IgD-negative memory B cell (primary cell): Measurements from ENCODE around the gene NES. TPM values are rescaled to one million over a fixed set of nuclear protein-coding genes. Genes with fewer than 3 reads are reported as not detected.

Source experiments
- H3K27ac Mint-ChIP-seq, 3 donors: one replicate each; pipeline ENCODE4 v1.8.0; 2020 to 2022; ENCODE audit warnings: mild to moderate bottlenecking in 3 of 3, mixed read lengths in 3 of 3, moderate library complexity in 1 of 3
- H3K27me3 Mint-ChIP-seq: one replicate; pipeline ENCODE4 v1.8.0; 2021; ENCODE audit warnings: mixed read lengths
- H3K36me3 Mint-ChIP-seq: one replicate; pipeline ENCODE4 v1.8.0; 2020; ENCODE audit warnings: mild to moderate bottlenecking, mixed read lengths
- H3K4me1 Mint-ChIP-seq, 3 donors: one replicate each; pipeline ENCODE4 v1.8.0; 2020 to 2022; ENCODE audit warnings: mixed read lengths in 3 of 3, mild to moderate bottlenecking in 1 of 3
- H3K4me3 Mint-ChIP-seq, 4 donors: one replicate each; pipeline ENCODE4 v1.8.0; 2020 to 2022; ENCODE audit warnings: mild to moderate bottlenecking in 4 of 4, mixed read lengths in 4 of 4, moderate library complexity in 3 of 4
- H3K9me3 Mint-ChIP-seq, 3 donors: one replicate each; pipeline ENCODE4 v1.8.0; 2020 to 2021; ENCODE audit warnings: mixed read lengths in 3 of 3, mild to moderate bottlenecking in 1 of 3
- polyA plus RNA-seq: library from polyadenylated mRNA; unstranded; fragments of 300-500 nt; fragmentation: Illumina TruSeq; gene quantifications from one replicate; pipeline ENCODE4 v1.2.3, GENCODE V29; 2021

Gene NES
- polyA plus RNA-seq, 1 donor from 2014 or later = not detected

- Mint-ChIP-seq H3K27me3 (peaks cover 58% of the 10 kb centered on the region), H3K9me3 (no peaks in the 10 kb centered on the region), H3K36me3 (no peaks in the 10 kb centered on the region), H3K27ac (no peak overlapping the region), H3K4me3 (peak overlapping the region in 1 of 4 donors; percentile 13), H3K4me1 (peaks cover 10 to 22% (median 11%) of the 10 kb centered on the region in 3 donors)
Observed at GRCh38 chr1:156680056-156680455, 2.8 kb upstream of the NES start.

GRCh38 chr1:156677616-156678596 lies 699 bp upstream of the NES start:
- H3K4me3 Mint-ChIP-seq = peak overlapping the region; percentile 26 to 87 (median 60)
- peak overlapping the region in 2 of 3 donors; percentile 87 to 89 for H3K27ac Mint-ChIP-seq
- peaks cover 48% of the 10 kb centered on the region for H3K27me3 Mint-ChIP-seq
- no peaks in the 10 kb centered on the region for H3K36me3 Mint-ChIP-seq
- H3K9me3 Mint-ChIP-seq = no peaks in the 10 kb centered on the region
- peaks cover 4 to 17% (median 11%) of the 10 kb centered on the region in 3 donors for H3K4me1 Mint-ChIP-seq

GRCh38 chr1:156676114-156676819 lies 940 bp downstream of the NES start:
- Mint-ChIP-seq H3K27ac (no peak overlapping the region), H3K4me3 (no peak overlapping the region), H3K27me3 (peaks cover 47% of the 10 kb centered on the region), H3K9me3 (no peaks in the 10 kb centered on the region), H3K4me1 (peaks cover 4 to 18% (median 10%) of the 10 kb centered on the region in 3 donors), H3K36me3 (peaks cover 5% of the 10 kb centered on the region)

GRCh38 chr1:156675210-156676113 lies 1.7 kb downstream of the NES start:
- H3K27me3 Mint-ChIP-seq = peaks cover 45% of the 10 kb centered on the region
- H3K36me3 Mint-ChIP-seq = peaks cover 8% of the 10 kb centered on the region
- peak overlapping the region in 1 of 4 donors; percentile 3 for H3K4me3 Mint-ChIP-seq
- no peaks in the 10 kb centered on the region for H3K9me3 Mint-ChIP-seq
- peaks cover 4 to 19% (median 10%) of the 10 kb centered on the region in 3 donors for H3K4me1 Mint-ChIP-seq
- no peak overlapping the region for H3K27ac Mint-ChIP-seq

- Mint-ChIP-seq H3K27ac (no peak overlapping the region), H3K4me1 (peaks cover 4 to 19% (median 10%) of the 10 kb centered on the region in 3 donors), H3K4me3 (no peak overlapping the region), H3K27me3 (peaks cover 28% of the 10 kb centered on the region), H3K9me3 (no peaks in the 10 kb centered on the region), H3K36me3 (peaks cover 8% of the 10 kb centered on the region)
Observed at GRCh38 chr1:156673387-156674121, 3.7 kb downstream of the NES start.

GRCh38 chr1:156671804-156672203 lies 5.4 kb downstream of the NES start:
- no peak overlapping the region for H3K27ac Mint-ChIP-seq
- H3K36me3 Mint-ChIP-seq = peaks cover 8% of the 10 kb centered on the region
- H3K27me3 Mint-ChIP-seq = peaks cover 14% of the 10 kb centered on the region
- peaks cover 2 to 11% (median 3%) of the 10 kb centered on the region in 3 donors for H3K4me1 Mint-ChIP-seq
- no peaks in the 10 kb centered on the region for H3K9me3 Mint-ChIP-seq
- no peak overlapping the region for H3K4me3 Mint-ChIP-seq

GRCh38 chr1:156670791-156671190 lies 6.4 kb downstream of the NES start:
- Mint-ChIP-seq H3K36me3 (peaks cover 8% of the 10 kb centered on the region), H3K4me1 (peaks cover 6 to 12% (median 8%) of the 10 kb centered on the region in 3 donors), H3K4me3 (peak overlapping the region in 1 of 4 donors; percentile 52), H3K9me3 (no peaks in the 10 kb centered on the region), H3K27ac (no peak overlapping the region), H3K27me3 (peaks cover 10% of the 10 kb centered on the region)

- H3K4me1 Mint-ChIP-seq = peaks cover 11 to 17% (median 13%) of the 10 kb centered on the region in 3 donors
Observed at GRCh38 chr1:156670359-156670758, 6.8 kb downstream of the NES start.

GRCh38 chr1:156669794-156670193 lies 7.4 kb downstream of the NES start:
- H3K4me1 Mint-ChIP-seq = peaks cover 14 to 19% (median 17%) of the 10 kb centered on the region in 3 donors
- H3K36me3 Mint-ChIP-seq = peaks cover 8% of the 10 kb centered on the region
- H3K27me3 Mint-ChIP-seq = peaks cover 6% of the 10 kb centered on the region
- H3K4me3 Mint-ChIP-seq = no peak overlapping the region
- H3K9me3 Mint-ChIP-seq = no peaks in the 10 kb centered on the region
- no peak overlapping the region for H3K27ac Mint-ChIP-seq

More at GRCh38 chr1:156670359-156670758, 6.8 kb downstream of the NES start:
- Mint-ChIP-seq H3K9me3 (no peaks in the 10 kb centered on the region), H3K36me3 (peaks cover 8% of the 10 kb centered on the region), H3K27me3 (peaks cover 7% of the 10 kb centered on the region), H3K27ac (no peak overlapping the region), H3K4me3 (no peak overlapping the region)

- Mint-ChIP-seq H3K36me3 (peaks cover 8% of the 10 kb centered on the region), H3K27me3 (peaks cover 6% of the 10 kb centered on the region), H3K27ac (no peak overlapping the region), H3K4me3 (no peak overlapping the region), H3K9me3 (no peaks in the 10 kb centered on the region), H3K4me1 (peaks cover 22 to 25% (median 23%) of the 10 kb centered on the region in 3 donors)
Observed at GRCh38 chr1:156668801-156669637, 8.2 kb downstream of the NES start.

- H3K27ac Mint-ChIP-seq = no peak overlapping the region
Observed at GRCh38 chr1:156667968-156668709, 9.1 kb downstream of the NES start.

GRCh38 chr1:156667610-156667967 lies 9.6 kb downstream of the NES start:
- Mint-ChIP-seq H3K27me3 (peaks cover 6% of the 10 kb centered on the region), H3K36me3 (peaks cover 8% of the 10 kb centered on the region), H3K9me3 (no peaks in the 10 kb centered on the region)

More at GRCh38 chr1:156667968-156668709, 9.1 kb downstream of the NES start:
- Mint-ChIP-seq H3K4me1 (peaks cover 25 to 32% (median 25%) of the 10 kb centered on the region in 3 donors), H3K36me3 (peaks cover 8% of the 10 kb centered on the region), H3K4me3 (no peak overlapping the region), H3K27me3 (peaks cover 6% of the 10 kb centered on the region), H3K9me3 (no peaks in the 10 kb centered on the region)

More at GRCh38 chr1:156667610-156667967, 9.6 kb downstream of the NES start:
- Mint-ChIP-seq H3K4me3 (peak overlapping the region in 1 of 4 donors; percentile 91), H3K27ac (no peak overlapping the region), H3K4me1 (peaks cover 28 to 36% (median 30%) of the 10 kb centered on the region in 3 donors)
